ENCODE data around the gene PHACTR4. TPM values are rescaled to one million over a fixed set of nuclear protein-coding genes. Genes with fewer than 3 reads are reported as not detected.
A peak's percentile ranks its signal among the peaks of the same experiment; 100 is the strongest.

The PHACTR4 gene
- total RNA-seq, 4 donors from 2014 or later: 20.3 to 32.2 (median 27.0) TPM

DNA sequence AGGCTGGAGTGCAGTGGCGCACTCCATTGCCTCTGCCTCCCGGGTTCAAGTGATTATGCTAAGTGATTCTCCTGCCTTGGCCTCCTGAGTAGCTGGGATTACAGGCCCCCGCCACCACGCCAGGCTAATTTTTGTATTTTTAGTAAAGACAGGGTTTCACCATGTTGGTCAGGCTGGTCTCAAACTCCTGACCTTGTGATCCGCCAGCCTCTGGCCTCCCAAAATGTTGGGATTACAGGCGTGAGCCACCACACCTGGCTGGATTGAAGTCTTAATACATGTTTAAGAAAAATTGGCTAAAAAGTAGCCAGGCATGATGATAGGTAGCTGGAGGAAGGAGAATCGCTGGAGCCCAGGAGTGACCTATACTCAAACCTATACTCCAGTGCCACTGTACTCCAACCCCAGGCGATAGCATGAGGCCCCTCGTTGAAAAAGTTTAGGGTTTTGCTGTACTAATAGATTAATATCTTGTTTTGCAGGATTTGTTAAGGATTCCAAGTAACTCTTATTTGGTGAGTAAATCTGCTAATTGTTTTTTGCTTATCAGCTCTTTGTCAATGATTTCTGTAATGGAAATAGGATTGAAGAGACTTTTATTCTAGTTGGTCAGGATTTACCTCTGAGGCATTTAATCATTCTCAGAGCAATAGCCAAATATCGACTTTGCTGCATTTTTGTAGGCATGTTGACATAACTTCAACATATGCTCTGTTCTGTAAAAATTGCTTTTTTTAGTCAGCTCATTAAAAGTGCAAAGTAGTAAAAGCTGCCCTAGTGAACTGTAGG lies 138.3 kb downstream of the PHACTR4 start:
- Histone ChIP-seq H3K27ac (peak overlapping the region in 3 of 4 donors; percentile 86 to 90 (median 88)), H3K4me1 (peaks cover 4 to 70% (median 33%) of the 10 kb centered on the region in 3 donors), H3K9me3 (no peaks in the 10 kb centered on the region), H3K27me3 (no peaks in the 10 kb centered on the region), H3K36me3 (peaks cover 0 to 52% of the 10 kb centered on the region in 2 donors), H3K4me3 (peak overlapping the region; percentile 74 to 83)
- ATAC-seq: no peak
- TF ChIP-seq POLR2A (IDR thresholded peaks at IDR 0.05): no peak
- no peak for TF ChIP-seq EP300 (IDR thresholded peaks at IDR 0.05)
- TF ChIP-seq, protein P1, sequence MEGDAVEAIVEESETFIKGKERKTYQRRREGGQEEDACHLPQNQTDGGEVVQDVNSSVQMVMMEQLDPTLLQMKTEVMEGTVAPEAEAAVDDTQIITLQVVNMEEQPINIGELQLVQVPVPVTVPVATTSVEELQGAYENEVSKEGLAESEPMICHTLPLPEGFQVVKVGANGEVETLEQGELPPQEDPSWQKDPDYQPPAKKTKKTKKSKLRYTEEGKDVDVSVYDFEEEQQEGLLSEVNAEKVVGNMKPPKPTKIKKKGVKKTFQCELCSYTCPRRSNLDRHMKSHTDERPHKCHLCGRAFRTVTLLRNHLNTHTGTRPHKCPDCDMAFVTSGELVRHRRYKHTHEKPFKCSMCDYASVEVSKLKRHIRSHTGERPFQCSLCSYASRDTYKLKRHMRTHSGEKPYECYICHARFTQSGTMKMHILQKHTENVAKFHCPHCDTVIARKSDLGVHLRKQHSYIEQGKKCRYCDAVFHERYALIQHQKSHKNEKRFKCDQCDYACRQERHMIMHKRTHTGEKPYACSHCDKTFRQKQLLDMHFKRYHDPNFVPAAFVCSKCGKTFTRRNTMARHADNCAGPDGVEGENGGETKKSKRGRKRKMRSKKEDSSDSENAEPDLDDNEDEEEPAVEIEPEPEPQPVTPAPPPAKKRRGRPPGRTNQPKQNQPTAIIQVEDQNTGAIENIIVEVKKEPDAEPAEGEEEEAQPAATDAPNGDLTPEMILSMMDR (IDR thresholded peaks at IDR 0.05): no peak
- TF ChIP-seq POLR2AphosphoS5 (IDR thresholded peaks at IDR 0.05): no peak
- WGBS, 2 donors (ENCODE audit: low coverage in 1 of 2): 31 to 37% methylated on average over 4 to 5 of the region's 10 CpGs

DNA sequence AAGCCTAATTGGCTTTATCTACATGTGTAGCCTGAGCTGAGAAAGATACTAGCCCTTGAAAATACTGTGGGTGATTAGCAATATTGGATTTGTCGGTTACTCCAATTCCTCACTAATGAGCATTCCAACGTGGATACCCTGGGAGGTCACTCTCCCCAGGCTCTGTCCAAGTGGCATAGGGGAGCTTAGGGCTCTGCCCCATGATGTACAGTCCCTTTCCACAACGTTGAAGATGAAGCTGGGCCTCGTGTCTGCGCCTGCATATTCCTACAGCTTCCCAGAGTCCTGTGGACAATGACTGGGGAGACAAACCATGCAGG lies 138.9 kb downstream of the PHACTR4 start:
- Histone ChIP-seq H3K4me1 (peaks cover 4 to 74% (median 33%) of the 10 kb centered on the region in 3 donors), H3K9me3 (no peaks in the 10 kb centered on the region), H3K27me3 (no peaks in the 10 kb centered on the region), H3K27ac (peak overlapping the region in 3 of 4 donors; percentile 86 to 90 (median 88)), H3K36me3 (peaks cover 0 to 58% of the 10 kb centered on the region in 2 donors), H3K4me3 (peak overlapping the region in 1 of 2 donors; percentile 74)
- no peak for ATAC-seq
- TF ChIP-seq POLR2AphosphoS5 (IDR thresholded peaks at IDR 0.05) (no peak), EP300 (IDR thresholded peaks at IDR 0.05) (no peak), POLR2A (IDR thresholded peaks at IDR 0.05) (no peak)
- TF ChIP-seq, protein P1 (IDR thresholded peaks at IDR 0.05): no peak
- WGBS, 2 donors (ENCODE audit: low coverage in 1 of 2): 19 to 50% methylated on average over 2 to 4 of the region's 5 CpGs

DNA sequence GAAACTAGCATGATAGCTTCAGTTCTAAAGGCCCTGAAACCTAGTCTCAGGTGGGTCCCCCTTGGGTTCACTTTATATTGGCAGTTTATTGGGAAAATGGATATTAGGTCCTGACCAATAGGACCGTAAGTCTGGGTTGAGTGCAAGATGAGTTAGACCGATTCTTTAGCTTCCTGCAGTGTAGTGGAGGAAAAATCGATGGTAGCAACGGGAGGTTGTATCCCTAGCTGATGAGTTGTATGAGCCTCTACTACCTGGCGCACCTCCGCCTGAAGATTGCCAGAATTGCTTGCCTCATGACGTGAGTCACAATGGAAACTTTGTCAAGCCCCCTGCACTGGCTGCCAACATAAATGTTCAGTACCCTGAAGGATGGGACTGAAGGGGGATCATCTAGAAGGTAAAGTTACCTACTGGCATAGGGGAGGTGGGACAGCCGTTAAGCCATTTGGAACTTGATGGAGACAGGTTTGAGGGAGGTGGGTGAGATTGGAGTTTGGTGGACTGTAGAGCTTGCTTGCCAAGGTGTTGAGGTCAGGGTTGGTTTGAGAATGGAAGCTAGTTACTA lies 140.2 kb downstream of the PHACTR4 start:
- Histone ChIP-seq H3K9me3 (no peaks in the 10 kb centered on the region), H3K27ac (peak overlapping the region in 3 of 4 donors; percentile 27 to 88 (median 86)), H3K36me3 (peaks cover 0 to 72% of the 10 kb centered on the region in 2 donors), H3K4me3 (no peak overlapping the region), H3K27me3 (no peaks in the 10 kb centered on the region), H3K4me1 (peaks cover 4 to 74% (median 33%) of the 10 kb centered on the region in 3 donors)
- ATAC-seq: no peak
- no peak for TF ChIP-seq EP300 (IDR thresholded peaks at IDR 0.05)
- peak; percentile 33 for TF ChIP-seq POLR2AphosphoS5 (IDR thresholded peaks at IDR 0.05)
- 65 to 69% methylated on average over 7 to 8 of the region's 8 CpGs for WGBS, 2 donors (ENCODE audit: low coverage in 1 of 2)

DNA sequence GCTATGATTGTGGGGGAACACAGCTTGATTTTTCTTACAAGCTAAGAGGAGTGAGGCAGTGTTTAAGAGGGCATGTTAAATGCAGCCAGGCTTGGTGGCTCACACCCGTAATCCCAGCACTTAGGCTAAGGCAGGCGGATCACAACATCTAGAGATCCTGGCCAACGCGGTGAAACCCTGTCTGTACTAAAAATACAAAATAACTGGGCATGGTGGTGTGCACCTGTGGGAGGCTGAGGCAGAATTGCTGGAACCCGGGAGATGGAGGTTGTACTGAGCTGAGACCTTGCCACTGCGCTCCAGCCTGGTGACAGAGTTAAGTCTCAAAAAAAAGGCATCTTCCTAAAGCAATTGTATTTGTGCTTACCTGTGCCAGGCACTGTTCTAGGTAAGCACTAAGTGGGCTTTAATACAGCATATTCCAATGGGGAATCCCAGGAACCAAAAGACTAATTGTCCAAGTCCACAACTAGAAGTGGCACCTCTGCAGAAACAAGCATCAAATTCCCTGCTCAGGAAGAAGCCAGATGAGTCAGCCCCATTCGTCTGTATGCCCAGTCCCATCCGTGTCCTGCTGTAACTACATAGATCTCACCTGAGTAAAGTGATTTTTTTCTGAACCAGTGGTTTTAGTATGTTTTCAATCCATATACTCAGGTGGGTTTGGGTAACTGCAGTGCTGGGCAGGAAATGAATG lies 140.9 kb downstream of the PHACTR4 start:
- TF ChIP-seq EP300 (IDR thresholded peaks at IDR 0.05): no peak
- Histone ChIP-seq H3K4me3 (no peak overlapping the region), H3K36me3 (peaks cover 0 to 78% of the 10 kb centered on the region in 2 donors), H3K27me3 (no peaks in the 10 kb centered on the region), H3K4me1 (peaks cover 4 to 68% (median 33%) of the 10 kb centered on the region in 3 donors), H3K27ac (peak overlapping the region in 2 of 4 donors; percentile 86 to 88), H3K9me3 (no peaks in the 10 kb centered on the region)
- ATAC-seq: no peak
- WGBS, 2 donors (ENCODE audit: low coverage in 1 of 2): 49 to 100% methylated on average over 2 to 3 of the region's 8 CpGs

DNA sequence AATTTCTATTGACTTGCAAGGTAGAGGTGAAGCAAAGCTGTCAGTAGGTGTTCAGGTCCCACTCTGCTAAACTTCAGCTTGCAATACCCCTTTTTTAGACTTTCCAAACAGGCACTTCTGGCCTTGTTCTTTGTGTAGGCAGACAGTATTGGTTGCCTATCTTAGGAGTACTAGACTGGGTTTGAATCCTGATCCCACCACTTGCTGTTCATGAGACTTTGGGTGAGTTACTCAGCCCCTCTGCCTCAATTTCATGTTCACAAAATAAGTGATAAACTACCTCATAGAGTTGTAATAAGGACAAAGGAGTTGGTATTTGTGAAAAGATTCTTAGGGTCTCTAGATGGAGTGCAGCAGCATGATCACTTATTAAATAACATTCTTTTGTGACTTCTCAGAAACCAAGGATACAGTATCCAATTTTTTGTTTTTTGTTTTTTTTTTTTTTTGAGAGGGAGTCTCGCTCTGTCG lies 141.5 kb downstream of the PHACTR4 start:
- Histone ChIP-seq H3K4me3 (no peak overlapping the region), H3K4me1 (peaks cover 4 to 66% (median 33%) of the 10 kb centered on the region in 3 donors), H3K27me3 (no peaks in the 10 kb centered on the region), H3K27ac (no peak overlapping the region), H3K36me3 (peaks cover 0 to 80% of the 10 kb centered on the region in 2 donors), H3K9me3 (no peaks in the 10 kb centered on the region)
- ATAC-seq: no peak
- 94 to 97% methylated on average over 2 of the region's 2 CpGs for WGBS, 2 donors (ENCODE audit: low coverage in 1 of 2)
- TF ChIP-seq, protein P1 (IDR thresholded peaks at IDR 0.05): no peak
- TF ChIP-seq POLR2A (IDR thresholded peaks at IDR 0.05): no peak
- peak; percentile 22 for TF ChIP-seq POLR2AphosphoS5 (IDR thresholded peaks at IDR 0.05)
- TF ChIP-seq EP300 (IDR thresholded peaks at IDR 0.05): no peak

All from gastroesophageal sphincter (tissue), 4 donors.